GM10266 (cell line): Measurements from ENCODE around the gene TMEM259.

ENCODE experiments used
- DNase-seq: peaks from one replicate; pipeline ENCODE4 v3.0.0; 2012; ENCODE audit errors: extremely low spot score
- CTCF ChIP-seq: IDR thresholded peaks from 2 replicates; pipeline ENCODE4 v1.5.1; 2012; ENCODE audit warnings: mild to moderate bottlenecking, low read depth; ENCODE audit not compliant: control insufficient read depth, insufficient read depth; ENCODE audit errors: missing control alignments

TMEM259 gene

GRCh38 chr19:1010586-1011510, 10.1 kb downstream of the TMEM259 start:
- DNase-seq, result no peak
- TF ChIP-seq CTCF, result no peak

GRCh38 chr19:1009981-1010538, 10.9 kb downstream of the TMEM259 start:
- DNase-seq, result no peak
- peak; percentile 16 for TF ChIP-seq CTCF

- DNase-seq, result no peak
Observed at GRCh38 chr19:1009041-1009980, 11.6 kb downstream of the TMEM259 start.

GRCh38 chr19:1008268-1009040, 12.5 kb downstream of the TMEM259 start:
- DNase-seq, result no peak
- TF ChIP-seq CTCF, result no peak

More at GRCh38 chr19:1009041-1009980, 11.6 kb downstream of the TMEM259 start:
- no peak for TF ChIP-seq CTCF

- TF ChIP-seq CTCF, result no peak
- no peak for DNase-seq
Observed at GRCh38 chr19:1007399-1008251, 13.3 kb downstream of the TMEM259 start.

- TF ChIP-seq CTCF, result no peak
- no peak for DNase-seq
Observed at GRCh38 chr19:1006711-1007398, 14.1 kb downstream of the TMEM259 start.
